ENCODE measurements around the gene HLA-DPA1. TPM values are rescaled to one million over a fixed set of nuclear protein-coding genes. Genes with fewer than 3 reads are reported as not detected.
"Not testable (repeated sequence)": the region's sequence is repeated elsewhere in the genome, so short reads cannot be mapped to it uniquely, and the experiment has no call there.

HLA-DPA1 gene
- total RNA-seq, 6 experiments from 2014 or later, result 0.94 to 3.8 (median 1.9) TPM

GRCh38 chr6:33070909-33071308, 2.5 kb downstream of the HLA-DPA1 start:
- DNase-seq, result no peak
- Mint-ChIP-seq H3K27me3 (ENCODE audit: insufficient read depth) (peaks cover 10% of the 10 kb centered on the region), H3K4me3 (no peak overlapping the region), H3K9me3 (no peaks in the 10 kb centered on the region), H3K36me3 (ENCODE audit: low read depth) (no peaks in the 10 kb centered on the region), H3K4me1 (ENCODE audit: low read depth) (no peaks in the 10 kb centered on the region), H3K27ac (no peak overlapping the region)
- no peak for TF ChIP-seq CTCF (IDR thresholded peaks at IDR 0.05)

DNA sequence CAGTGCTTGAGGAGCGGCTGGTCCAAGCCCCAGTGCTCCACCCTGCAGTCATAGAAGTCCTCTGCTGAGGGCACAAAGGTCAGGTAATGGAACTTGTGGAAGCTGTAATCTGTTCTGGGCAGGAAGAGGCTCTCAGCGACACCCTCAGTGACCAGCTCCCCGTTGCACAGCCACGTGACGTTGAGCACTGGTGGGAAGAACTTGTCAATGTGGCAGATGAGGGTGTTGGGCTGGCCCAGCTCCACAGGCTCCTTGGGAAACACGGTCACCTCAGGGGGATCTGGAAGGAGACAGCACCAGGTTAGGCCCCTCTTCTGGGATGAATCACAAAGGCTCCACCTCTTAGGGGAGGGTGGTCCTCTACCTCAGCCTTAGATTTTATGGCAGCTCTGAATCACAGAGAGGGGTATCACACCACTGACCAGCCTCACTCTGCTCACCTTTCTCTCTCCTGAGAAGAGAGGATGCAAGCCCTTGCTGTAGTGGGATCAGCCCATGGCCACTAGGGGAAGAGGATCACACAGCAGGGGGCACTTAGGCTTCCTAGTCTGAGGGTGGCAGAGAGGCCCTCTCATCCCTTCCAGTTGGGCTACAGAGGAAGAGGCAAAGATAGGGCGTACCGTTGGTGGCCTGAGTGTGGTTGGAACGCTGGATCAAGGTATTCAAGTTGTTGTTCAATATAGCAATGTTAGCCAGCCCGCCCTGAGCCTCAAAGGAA, 4.3 kb downstream of the HLA-DPA1 start:
- no peak for DNase-seq
- no peaks in the 10 kb centered on the region for H3K4me1 Mint-ChIP-seq (ENCODE audit: low read depth)
- H3K9me3 Mint-ChIP-seq, result no peaks in the 10 kb centered on the region
- no peak overlapping the region for H3K4me3 Mint-ChIP-seq
- peaks cover 18% of the 10 kb centered on the region for H3K27me3 Mint-ChIP-seq (ENCODE audit: insufficient read depth)
- H3K36me3 Mint-ChIP-seq (ENCODE audit: low read depth), result no peaks in the 10 kb centered on the region
- TF ChIP-seq CTCF (IDR thresholded peaks at IDR 0.05), result no peak
- no peak overlapping the region for H3K27ac Mint-ChIP-seq

GRCh38 chr6:33066917-33067521, 6.4 kb downstream of the HLA-DPA1 start:
- no peak for TF ChIP-seq CTCF (IDR thresholded peaks at IDR 0.05)
- peaks cover 14% of the 10 kb centered on the region for H3K27me3 Mint-ChIP-seq (ENCODE audit: insufficient read depth)
- H3K36me3 Mint-ChIP-seq (ENCODE audit: low read depth), result no peaks in the 10 kb centered on the region
- no peaks in the 10 kb centered on the region for H3K4me1 Mint-ChIP-seq (ENCODE audit: low read depth)
- H3K27ac Mint-ChIP-seq, result no peak overlapping the region
- H3K4me3 Mint-ChIP-seq, result no peak overlapping the region
- no peak for DNase-seq
- no peaks in the 10 kb centered on the region for H3K9me3 Mint-ChIP-seq

DNA sequence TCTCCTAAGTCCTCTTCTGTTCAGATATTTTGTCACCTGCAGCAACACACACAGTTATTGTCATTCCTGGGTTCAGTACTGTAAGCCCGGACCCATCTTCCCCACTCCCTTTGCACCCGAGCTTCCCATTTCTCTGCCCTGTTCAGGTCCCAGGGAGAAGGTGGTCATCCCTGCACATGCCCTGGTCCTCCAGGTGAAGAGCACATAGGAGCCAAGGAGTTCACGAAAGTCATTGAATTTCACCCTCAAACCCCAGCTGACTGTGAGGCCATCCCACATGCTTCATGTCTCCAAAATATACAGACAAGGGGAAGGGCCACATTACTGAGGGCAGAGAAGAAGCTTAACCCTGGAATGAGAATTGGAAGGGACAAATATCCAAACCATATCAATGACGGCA, 8.1 kb downstream of the HLA-DPA1 start:
- Mint-ChIP-seq H3K36me3 (ENCODE audit: low read depth) (no peaks in the 10 kb centered on the region), H3K27ac (no peak overlapping the region), H3K27me3 (ENCODE audit: insufficient read depth) (peaks cover 14% of the 10 kb centered on the region), H3K4me3 (no peak overlapping the region), H3K4me1 (ENCODE audit: low read depth) (no peaks in the 10 kb centered on the region), H3K9me3 (no peaks in the 10 kb centered on the region)
- TF ChIP-seq CTCF (IDR thresholded peaks at IDR 0.05), result no peak
- DNase-seq, result no peak

- no peaks in the 10 kb centered on the region for H3K36me3 Mint-ChIP-seq (ENCODE audit: low read depth)
- H3K27ac Mint-ChIP-seq, result no peak overlapping the region
- no peak overlapping the region for H3K4me3 Mint-ChIP-seq
- peaks cover 14% of the 10 kb centered on the region for H3K27me3 Mint-ChIP-seq (ENCODE audit: insufficient read depth)
- DNase-seq, result no peak
- no peaks in the 10 kb centered on the region for H3K4me1 Mint-ChIP-seq (ENCODE audit: low read depth)
- H3K9me3 Mint-ChIP-seq, result no peaks in the 10 kb centered on the region
- no peak for TF ChIP-seq CTCF (IDR thresholded peaks at IDR 0.05)
These were observed 8.7 kb downstream of the HLA-DPA1 start for GRCh38 chr6:33064723-33065122.

- DNase-seq; H3K9me3 Mint-ChIP-seq; H3K4me3 Mint-ChIP-seq; H3K27ac Mint-ChIP-seq; H3K4me1 Mint-ChIP-seq (ENCODE audit: low read depth); H3K36me3 Mint-ChIP-seq (ENCODE audit: low read depth): not testable (repeated sequence)
- peaks cover 12% of the 10 kb centered on the region for H3K27me3 Mint-ChIP-seq (ENCODE audit: insufficient read depth)
These were observed 10.0 kb downstream of the HLA-DPA1 start for GRCh38 chr6:33063435-33063834.

Measured in HFFc6 (cell line).